ENCODE data around the gene GOLGA8O. TPM values are rescaled to one million over a fixed set of nuclear protein-coding genes. Genes with fewer than 3 reads are reported as not detected.
"Not testable (repeated sequence)": the region's sequence is repeated elsewhere in the genome, so short reads cannot be mapped to it uniquely, and the experiment has no call there.

The GOLGA8O gene
- total RNA-seq (0.21 and 2.1 TPM in 2 replicates), polyA plus RNA-seq (0.08 and 0.21 TPM in 2 replicates), polyA minus RNA-seq (0.66 TPM in 1 of 2 replicates, not detected in the other), Bru-seq, nascent RNA (percentile 24 among the genes with signal in this experiment), BruChase-seq, experiment 1, labeled RNA remaining after a 6-hour chase (percentile 32 among the genes with signal in this experiment), BruChase-seq, experiment 2, labeled RNA remaining after a 2-hour chase (percentile 27 among the genes with signal in this experiment)
- polyA plus RNA-seq (2011; cell fraction: cytosol; rRNA removed), result 0.06 and 0.18 TPM in 2 replicates
- polyA plus RNA-seq (2011; cell fraction: nucleus; rRNA removed), result 3.0 and 3.3 TPM in 2 replicates
- polyA plus RNA-seq (2012), result 0.33 and 0.83 TPM in 2 replicates
- not detected for polyA minus RNA-seq (2011; cell fraction: cytosol; rRNA and poly(A)+ RNA removed)
- 0.38 and 0.58 TPM in 2 replicates for polyA minus RNA-seq (2011; cell fraction: nucleus; rRNA and poly(A)+ RNA removed)
- long read RNA-seq, result 0 reads

GRCh38 chr15:32455534-32455933, at the start of gene GOLGA8O:
Gene GOLGA8O (minus strand): TSS chr15:32455634. CDS start chr15:32455536, 98 bp downstream.
- H3K9me3 ChIP-seq (replicated peaks; ENCODE audit: control insufficient read depth, insufficient read depth, low read length); BruUV-seq (replicated peaks); H3K4me3 ChIP-seq (replicated peaks in 1 of 3; ENCODE audit: insufficient read depth in 1 of 3, low read depth in 1 of 3, low read length in 3 of 3); CTCF ChIA-PET; H3K4me2 ChIP-seq (ENCODE audit: insufficient read depth, low read length); dilution Hi-C loops (cut with MboI; ENCODE audit: extremely low pct_ligation_motif_present, low sequenced_read_pairs); H3K9me1 ChIP-seq (replicated peaks; ENCODE audit: control insufficient read depth, extremely low read depth, insufficient read depth, low read length); H2AFZ ChIP-seq (ENCODE audit: low read depth, low read length); H3K27me3 ChIP-seq (ENCODE audit: control insufficient read depth in 2 of 2, insufficient read depth in 2 of 2, low read length in 2 of 2); H3K4me1 ChIP-seq (ENCODE audit: control insufficient read depth, extremely low read depth, insufficient read depth, low read length); H3K9ac ChIP-seq (replicated peaks; ENCODE audit: extremely low read depth, insufficient read depth, low read length); H3K79me2 ChIP-seq (ENCODE audit: control insufficient read depth, insufficient read depth, low read length); H3K36me3 ChIP-seq (ENCODE audit: control insufficient read depth in 2 of 2, extremely low read depth in 1 of 2, insufficient read depth in 2 of 2, low read length in 2 of 2); H3K27ac ChIP-seq (ENCODE audit: insufficient read depth, low read depth, low read length); H4K20me1 ChIP-seq (replicated peaks; ENCODE audit: control insufficient read depth, extremely low read depth, insufficient read depth, low read length); POLR2A ChIA-PET; FAIRE-seq; intact Hi-C loops (cut with micrococcal nuclease); DNase-seq (ENCODE audit: low read depth, low spot score): not testable (repeated sequence)

GRCh38 chr15:32504152-32504811, 48.8 kb upstream of the GOLGA8O start:
- H3K36me3 ChIP-seq (ENCODE audit: control insufficient read depth in 2 of 2, extremely low read depth in 1 of 2, insufficient read depth in 2 of 2, low read length in 2 of 2); H3K9me3 ChIP-seq (replicated peaks; ENCODE audit: control insufficient read depth, insufficient read depth, low read length); H3K9me1 ChIP-seq (replicated peaks; ENCODE audit: control insufficient read depth, extremely low read depth, insufficient read depth, low read length); BruUV-seq (replicated peaks); H3K27me3 ChIP-seq (ENCODE audit: control insufficient read depth in 2 of 2, insufficient read depth in 2 of 2, low read length in 2 of 2); H3K79me2 ChIP-seq (ENCODE audit: control insufficient read depth, insufficient read depth, low read length); dilution Hi-C loops (cut with MboI; ENCODE audit: extremely low pct_ligation_motif_present, low sequenced_read_pairs); FAIRE-seq; H3K4me2 ChIP-seq (ENCODE audit: insufficient read depth, low read length); H3K4me3 ChIP-seq (replicated peaks in 1 of 3; ENCODE audit: insufficient read depth in 1 of 3, low read depth in 1 of 3, low read length in 3 of 3); H3K4me1 ChIP-seq (ENCODE audit: control insufficient read depth, extremely low read depth, insufficient read depth, low read length); intact Hi-C loops (cut with micrococcal nuclease); H4K20me1 ChIP-seq (replicated peaks; ENCODE audit: control insufficient read depth, extremely low read depth, insufficient read depth, low read length); CTCF ChIA-PET; H3K9ac ChIP-seq (replicated peaks; ENCODE audit: extremely low read depth, insufficient read depth, low read length); H2AFZ ChIP-seq (ENCODE audit: low read depth, low read length); DNase-seq (ENCODE audit: low read depth, low spot score); H3K27ac ChIP-seq (ENCODE audit: insufficient read depth, low read depth, low read length); POLR2A ChIA-PET: not testable (repeated sequence)

- dilution Hi-C loops (cut with MboI; ENCODE audit: extremely low pct_ligation_motif_present, low sequenced_read_pairs); H3K4me2 ChIP-seq (ENCODE audit: insufficient read depth, low read length); H3K4me1 ChIP-seq (ENCODE audit: control insufficient read depth, extremely low read depth, insufficient read depth, low read length); DNase-seq (ENCODE audit: low read depth, low spot score); POLR2A ChIA-PET; H4K20me1 ChIP-seq (replicated peaks; ENCODE audit: control insufficient read depth, extremely low read depth, insufficient read depth, low read length); H3K9me3 ChIP-seq (replicated peaks; ENCODE audit: control insufficient read depth, insufficient read depth, low read length); H3K9ac ChIP-seq (replicated peaks; ENCODE audit: extremely low read depth, insufficient read depth, low read length); H3K9me1 ChIP-seq (replicated peaks; ENCODE audit: control insufficient read depth, extremely low read depth, insufficient read depth, low read length); H3K27me3 ChIP-seq (ENCODE audit: control insufficient read depth in 2 of 2, insufficient read depth in 2 of 2, low read length in 2 of 2); H2AFZ ChIP-seq (ENCODE audit: low read depth, low read length); H3K79me2 ChIP-seq (ENCODE audit: control insufficient read depth, insufficient read depth, low read length); BruUV-seq (replicated peaks); CTCF ChIA-PET; H3K36me3 ChIP-seq (ENCODE audit: control insufficient read depth in 2 of 2, extremely low read depth in 1 of 2, insufficient read depth in 2 of 2, low read length in 2 of 2); H3K27ac ChIP-seq (ENCODE audit: insufficient read depth, low read depth, low read length); FAIRE-seq; H3K4me3 ChIP-seq (replicated peaks in 1 of 3; ENCODE audit: insufficient read depth in 1 of 3, low read depth in 1 of 3, low read length in 3 of 3); intact Hi-C loops (cut with micrococcal nuclease): not testable (repeated sequence)
Observed at GRCh38 chr15:32502946-32503345, 47.5 kb upstream of the GOLGA8O start.

GRCh38 chr15:32492768-32493167, 37.3 kb upstream of the GOLGA8O start:
- DNase-seq (ENCODE audit: low read depth, low spot score); BruUV-seq (replicated peaks); H4K20me1 ChIP-seq (replicated peaks; ENCODE audit: control insufficient read depth, extremely low read depth, insufficient read depth, low read length); H3K27ac ChIP-seq (ENCODE audit: insufficient read depth, low read depth, low read length); H3K79me2 ChIP-seq (ENCODE audit: control insufficient read depth, insufficient read depth, low read length); H3K9ac ChIP-seq (replicated peaks; ENCODE audit: extremely low read depth, insufficient read depth, low read length); H3K4me2 ChIP-seq (ENCODE audit: insufficient read depth, low read length); H3K36me3 ChIP-seq (ENCODE audit: control insufficient read depth in 2 of 2, extremely low read depth in 1 of 2, insufficient read depth in 2 of 2, low read length in 2 of 2); H3K9me3 ChIP-seq (replicated peaks; ENCODE audit: control insufficient read depth, insufficient read depth, low read length); H3K27me3 ChIP-seq (ENCODE audit: control insufficient read depth in 2 of 2, insufficient read depth in 2 of 2, low read length in 2 of 2); intact Hi-C loops (cut with micrococcal nuclease); FAIRE-seq; CTCF ChIA-PET; H3K9me1 ChIP-seq (replicated peaks; ENCODE audit: control insufficient read depth, extremely low read depth, insufficient read depth, low read length); H3K4me1 ChIP-seq (ENCODE audit: control insufficient read depth, extremely low read depth, insufficient read depth, low read length); H3K4me3 ChIP-seq (replicated peaks in 1 of 3; ENCODE audit: insufficient read depth in 1 of 3, low read depth in 1 of 3, low read length in 3 of 3); dilution Hi-C loops (cut with MboI; ENCODE audit: extremely low pct_ligation_motif_present, low sequenced_read_pairs); H2AFZ ChIP-seq (ENCODE audit: low read depth, low read length); POLR2A ChIA-PET: not testable (repeated sequence)
